Gastrocnemius medialis (tissue), 4 donors: Measurements from ENCODE around the gene SUMO2. TPM values are rescaled to one million over a fixed set of nuclear protein-coding genes. Genes with fewer than 3 reads are reported as not detected.

Source experiments
- ATAC-seq, 2 donors: fragments of 150-250 bp; one replicate each; pipeline ENCODE4 v1.9.1; 2016
- DNase-seq, 2 donors: peaks; one replicate each; pipeline ENCODE4 v3.0.0-alpha.2; 2019
- H3K27ac ChIP-seq, 4 donors: fragments of 200-600 bp; sonication (generic); 1 replicate in 1 of 4; 2 replicates in 3 of 4; pipeline ENCODE4 v1.5.1; 2016 to 2018; ENCODE audit warnings: mild to moderate bottlenecking in 2 of 4, moderate library complexity in 1 of 4
- H3K27me3 ChIP-seq, 3 donors: fragments of 200-600 bp; sonication (generic) in 2 of 3; 1 replicate in 1 of 3; 2 replicates in 2 of 3; pipeline versions ENCODE4 v1.5.1 to v1.6.0; 2016 to 2019; ENCODE audit warnings: mild to moderate bottlenecking in 1 of 3, moderate library complexity in 1 of 3
- H3K36me3 ChIP-seq, 2 donors: fragments of 200-600 bp; sonication (generic) in 1 of 2; one replicate each; pipeline ENCODE4 v1.5.1; 2017 to 2018
- H3K4me1 ChIP-seq, 2 donors: fragments of 200-600 bp; sonication (generic) in 1 of 2; one replicate each; pipeline ENCODE4 v1.5.1; 2016 to 2017; ENCODE audit warnings: mild to moderate bottlenecking in 2 of 2
- H3K4me3 ChIP-seq, 4 donors: fragments of 200-600 bp; sonication (generic) in 3 of 4; 1 replicate in 1 of 4; 2 replicates in 3 of 4; pipeline ENCODE4 v1.5.1; 2016 to 2019; ENCODE audit warnings: mild to moderate bottlenecking in 2 of 4
- H3K9me3 ChIP-seq, 3 donors: fragments of 200-600 bp; sonication (generic) in 2 of 3; 1 replicate in 1 of 3; 2 replicates in 2 of 3; pipeline ENCODE4 v1.5.1; 2016 to 2019
- CTCF ChIP-seq, 5 experiments: fragments of 450-650 bp in 3 of 5; fragments of 200-600 bp in 2 of 5; sonication (generic) in 2 of 5; IDR thresholded peaks in 4 of 5; conservative IDR thresholded peaks in 1 of 5; 1 replicate in 4 of 5; 2 replicates in 1 of 5; pipeline ENCODE4 v1.5.1; 2016 to 2019; ENCODE audit warnings: antibody characterized with exemption in 5 of 5, mild to moderate bottlenecking in 3 of 5, moderate library complexity in 3 of 5
- POLR2A ChIP-seq, 2 donors: fragments of 450-650 bp; IDR thresholded peaks; one replicate each; pipeline ENCODE4 v1.6.1; 2017; ENCODE audit warnings: antibody characterized with exemption in 2 of 2, mild to moderate bottlenecking in 2 of 2, moderate library complexity in 2 of 2
- in situ Hi-C, 4 donors: fragments of 200-750 bp; cut with MboI; loops; one replicate each; pipeline versions ENCODE4 v1.15.0 to v1.8.0; 2017; ENCODE audit warnings: low sequenced_read_pairs in 4 of 4
- intact Hi-C: fragments of 100-400 bp; cut with DNase I; formaldehyde crosslinking; loops from one replicate; pipeline ENCODE4 v1.15.1; 2023; ENCODE audit warnings: low total_unique reads
- total RNA-seq, 4 donors: library from RNA; depleted of rRNA; stranded (reverse); fragments of >200 nt; gene quantifications; one replicate each; pipeline versions ENCODE4 v1.1.0 to v1.2.3, GENCODE V29; 2016

Gene SUMO2
- total RNA-seq, 4 donors from 2014 or later = 36.7 to 45.1 (median 43.3) TPM

- peak overlapping the region; percentile 65 to 83 (median 74) for H3K4me3 ChIP-seq
- peaks cover 19 to 21% of the 10 kb centered on the region in 2 donors for H3K4me1 ChIP-seq
- no peaks in the 10 kb centered on the region for H3K36me3 ChIP-seq
- H3K27ac ChIP-seq = peak overlapping the region in 3 of 4 donors; percentile 80 to 89 (median 86)
- in situ Hi-C loops = no loop called here
- H3K9me3 ChIP-seq = no peaks in the 10 kb centered on the region
- ATAC-seq = peak in 1 of 2 donors; percentile 27
- TF ChIP-seq CTCF (IDR thresholded peaks at IDR 0.05 in 4 of 5, conservative IDR thresholded peaks at IDR 0.05 in 1 of 5) (no peak), POLR2A (IDR thresholded peaks at IDR 0.05) (no peak)
- intact Hi-C loops = loop anchor here (2.0 kb wide), 1 partner anchor 23 kb away; the partner anchor contains the start of gene NT5C
- H3K27me3 ChIP-seq = no peaks in the 10 kb centered on the region
- no peak for DNase-seq
Measured at GRCh38 chr17:75153780-75154194, 29.0 kb downstream of the SUMO2 start.

- ATAC-seq (no peak), DNase-seq (no peak)
- H3K4me3 ChIP-seq = peak overlapping the region; percentile 65 to 83 (median 74)
- peaks cover 0 to 4% of the 10 kb centered on the region in 2 donors for H3K36me3 ChIP-seq
- intact Hi-C loops (no loop called here), in situ Hi-C loops (no loop called here)
- no peak for TF ChIP-seq POLR2A (IDR thresholded peaks at IDR 0.05)
- TF ChIP-seq CTCF (IDR thresholded peaks at IDR 0.05 in 4 of 5, conservative IDR thresholded peaks at IDR 0.05 in 1 of 5) = no peak
- H3K4me1 ChIP-seq = peaks cover 19 to 21% of the 10 kb centered on the region in 2 donors
- no peaks in the 10 kb centered on the region for H3K9me3 ChIP-seq
- no peaks in the 10 kb centered on the region for H3K27me3 ChIP-seq
- H3K27ac ChIP-seq = no peak overlapping the region
Measured at GRCh38 chr17:75152922-75153779, 29.6 kb downstream of the SUMO2 start.

- intact Hi-C loops (no loop called here), in situ Hi-C loops (no loop called here)
- TF ChIP-seq CTCF (IDR thresholded peaks at IDR 0.05 in 4 of 5, conservative IDR thresholded peaks at IDR 0.05 in 1 of 5) (no peak), POLR2A (IDR thresholded peaks at IDR 0.05) (no peak)
- Histone ChIP-seq H3K27ac (no peak overlapping the region), H3K4me3 (no peak overlapping the region), H3K9me3 (no peaks in the 10 kb centered on the region), H3K27me3 (no peaks in the 10 kb centered on the region), H3K4me1 (peaks cover 19 to 21% of the 10 kb centered on the region in 2 donors), H3K36me3 (peaks cover 0 to 10% of the 10 kb centered on the region in 2 donors)
- ATAC-seq (no peak), DNase-seq (no peak)
Measured at GRCh38 chr17:75152523-75152921, 30.2 kb downstream of the SUMO2 start.

- Histone ChIP-seq H3K9me3 (no peaks in the 10 kb centered on the region), H3K4me3 (no peak overlapping the region), H3K27ac (no peak overlapping the region), H3K27me3 (no peaks in the 10 kb centered on the region), H3K36me3 (peaks cover 0 to 16% of the 10 kb centered on the region in 2 donors), H3K4me1 (peaks cover 19 to 21% of the 10 kb centered on the region in 2 donors)
- ATAC-seq (no peak), DNase-seq (no peak)
- in situ Hi-C loops (no loop called here), intact Hi-C loops (no loop called here)
- TF ChIP-seq POLR2A (IDR thresholded peaks at IDR 0.05) (no peak), CTCF (IDR thresholded peaks at IDR 0.05 in 4 of 5, conservative IDR thresholded peaks at IDR 0.05 in 1 of 5) (no peak)
Measured at GRCh38 chr17:75151930-75152329, 30.8 kb downstream of the SUMO2 start.
